ENCODE results near the gene PTPRD.

PTPRD gene

DNA sequence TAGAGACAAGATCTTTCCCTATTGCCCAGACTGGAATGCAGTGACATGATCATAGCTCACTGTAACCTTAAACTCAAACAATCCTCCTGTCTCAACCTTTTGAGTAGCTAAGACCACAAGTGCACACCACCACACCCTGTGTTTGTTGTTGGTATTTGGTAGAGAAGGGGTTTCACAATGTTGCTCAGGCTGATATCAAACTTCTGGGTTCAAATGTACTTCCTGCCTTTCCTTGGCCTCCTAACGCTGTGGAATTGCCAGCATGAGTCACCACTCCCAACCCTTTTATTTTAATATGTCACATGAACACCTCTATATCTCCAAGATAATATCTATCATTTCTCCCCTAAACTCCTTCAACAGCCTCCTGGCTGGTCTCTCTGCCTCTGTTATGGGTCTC lies 719.0 kb downstream of the PTPRD start:
- Histone ChIP-seq H3K9me2 (replicated peaks; ENCODE audit: control insufficient read depth, low read length) (no peaks in the 10 kb centered on the region), H3F3A (ENCODE audit: control insufficient read depth, insufficient read depth) (no peaks in the 10 kb centered on the region), H3K27me3 (ENCODE audit: control insufficient read depth, low read length) (no peaks in the 10 kb centered on the region), H4K20me1 (ENCODE audit: control insufficient read depth, insufficient read depth, low read depth, low read length) (no peaks in the 10 kb centered on the region), H3K27ac (ENCODE audit: low read depth, low read length) (no peak overlapping the region), H3K79me2 (ENCODE audit: control insufficient read depth, low read length) (no peaks in the 10 kb centered on the region), H3K9me3 (ENCODE audit: control insufficient read depth, insufficient read depth, low read length) (no peaks in the 10 kb centered on the region), H3K4me1 (ENCODE audit: control insufficient read depth, low read length) (no peaks in the 10 kb centered on the region), H3K4me3 (ENCODE audit: low read length) (no peak overlapping the region), H3K36me3 (ENCODE audit: control insufficient read depth, low read length) (no peaks in the 10 kb centered on the region), H3K4me2 (ENCODE audit: low read length) (no peak overlapping the region)
- TF ChIP-seq, protein P1, sequence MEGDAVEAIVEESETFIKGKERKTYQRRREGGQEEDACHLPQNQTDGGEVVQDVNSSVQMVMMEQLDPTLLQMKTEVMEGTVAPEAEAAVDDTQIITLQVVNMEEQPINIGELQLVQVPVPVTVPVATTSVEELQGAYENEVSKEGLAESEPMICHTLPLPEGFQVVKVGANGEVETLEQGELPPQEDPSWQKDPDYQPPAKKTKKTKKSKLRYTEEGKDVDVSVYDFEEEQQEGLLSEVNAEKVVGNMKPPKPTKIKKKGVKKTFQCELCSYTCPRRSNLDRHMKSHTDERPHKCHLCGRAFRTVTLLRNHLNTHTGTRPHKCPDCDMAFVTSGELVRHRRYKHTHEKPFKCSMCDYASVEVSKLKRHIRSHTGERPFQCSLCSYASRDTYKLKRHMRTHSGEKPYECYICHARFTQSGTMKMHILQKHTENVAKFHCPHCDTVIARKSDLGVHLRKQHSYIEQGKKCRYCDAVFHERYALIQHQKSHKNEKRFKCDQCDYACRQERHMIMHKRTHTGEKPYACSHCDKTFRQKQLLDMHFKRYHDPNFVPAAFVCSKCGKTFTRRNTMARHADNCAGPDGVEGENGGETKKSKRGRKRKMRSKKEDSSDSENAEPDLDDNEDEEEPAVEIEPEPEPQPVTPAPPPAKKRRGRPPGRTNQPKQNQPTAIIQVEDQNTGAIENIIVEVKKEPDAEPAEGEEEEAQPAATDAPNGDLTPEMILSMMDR (IDR thresholded peaks at IDR 0.05; ENCODE audit: low read depth, low read length, poor library complexity, severe bottlenecking) = no peak
- TF ChIP-seq EZH2phosphoT487 (IDR thresholded peaks at IDR 0.05; ENCODE audit: borderline replicate concordance, low read length) = no peak

DNA sequence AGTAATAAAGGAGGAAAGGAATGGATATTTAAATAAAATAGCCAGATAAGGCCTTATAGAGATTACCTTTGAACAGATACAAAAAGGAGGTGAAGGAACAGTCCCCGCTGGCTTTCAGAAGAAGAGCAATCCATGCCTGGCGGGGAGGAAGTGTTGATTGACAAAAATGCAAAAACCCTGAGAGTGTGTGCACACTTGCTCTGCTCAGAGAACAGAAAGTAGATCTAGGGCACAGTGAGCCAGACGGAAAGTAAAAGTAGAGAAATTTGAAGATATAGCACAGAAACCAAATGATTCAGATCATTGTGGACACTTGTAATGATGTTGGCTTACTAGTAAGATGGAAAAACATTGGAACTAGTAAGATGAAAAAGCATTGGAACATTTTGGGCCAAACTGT lies 720.6 kb downstream of the PTPRD start:
- Histone ChIP-seq H3F3A (ENCODE audit: control insufficient read depth, insufficient read depth) (no peaks in the 10 kb centered on the region), H3K27me3 (ENCODE audit: control insufficient read depth, low read length) (no peaks in the 10 kb centered on the region), H3K4me1 (ENCODE audit: control insufficient read depth, low read length) (no peaks in the 10 kb centered on the region), H3K36me3 (ENCODE audit: control insufficient read depth, low read length) (no peaks in the 10 kb centered on the region), H3K9me2 (replicated peaks; ENCODE audit: control insufficient read depth, low read length) (no peaks in the 10 kb centered on the region), H3K4me2 (ENCODE audit: low read length) (no peak overlapping the region), H3K9me3 (ENCODE audit: control insufficient read depth, insufficient read depth, low read length) (no peaks in the 10 kb centered on the region), H3K4me3 (ENCODE audit: low read length) (no peak overlapping the region), H4K20me1 (ENCODE audit: control insufficient read depth, insufficient read depth, low read depth, low read length) (no peaks in the 10 kb centered on the region), H3K79me2 (ENCODE audit: control insufficient read depth, low read length) (no peaks in the 10 kb centered on the region), H3K27ac (ENCODE audit: low read depth, low read length) (no peak overlapping the region)
- TF ChIP-seq, protein P1 (IDR thresholded peaks at IDR 0.05; ENCODE audit: low read depth, low read length, poor library complexity, severe bottlenecking) = no peak
- no peak for TF ChIP-seq EZH2phosphoT487 (IDR thresholded peaks at IDR 0.05; ENCODE audit: borderline replicate concordance, low read length)

DNA sequence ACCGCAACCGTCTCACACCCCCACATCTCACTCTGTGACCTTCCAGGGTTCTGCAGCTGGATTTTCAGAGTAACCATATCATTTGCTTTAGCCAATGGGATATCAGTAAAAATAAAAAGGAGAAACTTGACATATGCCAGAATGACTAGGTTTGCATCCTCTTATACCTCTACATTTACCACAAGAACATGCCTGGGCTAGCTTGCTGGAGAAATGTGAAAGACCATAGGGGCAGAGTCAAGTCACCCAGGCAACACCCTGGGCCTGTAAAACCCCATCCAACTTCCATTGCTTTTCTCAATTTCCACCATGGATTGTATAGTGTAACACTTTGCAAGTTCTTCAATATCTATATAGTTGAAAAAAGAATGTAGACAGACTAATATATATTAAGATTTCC lies 731.1 kb downstream of the PTPRD start:
- Histone ChIP-seq H3K79me2 (ENCODE audit: control insufficient read depth, low read length) (no peaks in the 10 kb centered on the region), H4K20me1 (ENCODE audit: control insufficient read depth, insufficient read depth, low read depth, low read length) (no peaks in the 10 kb centered on the region)

More for the DNA sequence above, 731.1 kb downstream of the PTPRD start:
- Histone ChIP-seq H3K27ac (ENCODE audit: low read depth, low read length) (no peak overlapping the region), H3K4me2 (ENCODE audit: low read length) (no peak overlapping the region), H3K36me3 (ENCODE audit: control insufficient read depth, low read length) (no peaks in the 10 kb centered on the region), H3K27me3 (ENCODE audit: control insufficient read depth, low read length) (no peaks in the 10 kb centered on the region), H3K9me2 (replicated peaks; ENCODE audit: control insufficient read depth, low read length) (no peaks in the 10 kb centered on the region), H3K4me1 (ENCODE audit: control insufficient read depth, low read length) (no peaks in the 10 kb centered on the region), H3K9me3 (ENCODE audit: control insufficient read depth, insufficient read depth, low read length) (no peaks in the 10 kb centered on the region), H3K4me3 (ENCODE audit: low read length) (no peak overlapping the region), H3F3A (ENCODE audit: control insufficient read depth, insufficient read depth) (no peaks in the 10 kb centered on the region)
- TF ChIP-seq, protein P1 (IDR thresholded peaks at IDR 0.05; ENCODE audit: low read depth, low read length, poor library complexity, severe bottlenecking) = no peak
- no peak for TF ChIP-seq EZH2phosphoT487 (IDR thresholded peaks at IDR 0.05; ENCODE audit: borderline replicate concordance, low read length)

All from DOHH2 (cell line).